ENCODE results near the gene TFF3.

TFF3 gene

GRCh38 chr21:42317826-42318746 is 2.9 kb upstream of the TFF3 start:
- Mint-ChIP-seq H3K27ac (no peak overlapping the region), H3K9me3 (no peaks in the 10 kb centered on the region), H3K4me3 (no peak overlapping the region)

DNA sequence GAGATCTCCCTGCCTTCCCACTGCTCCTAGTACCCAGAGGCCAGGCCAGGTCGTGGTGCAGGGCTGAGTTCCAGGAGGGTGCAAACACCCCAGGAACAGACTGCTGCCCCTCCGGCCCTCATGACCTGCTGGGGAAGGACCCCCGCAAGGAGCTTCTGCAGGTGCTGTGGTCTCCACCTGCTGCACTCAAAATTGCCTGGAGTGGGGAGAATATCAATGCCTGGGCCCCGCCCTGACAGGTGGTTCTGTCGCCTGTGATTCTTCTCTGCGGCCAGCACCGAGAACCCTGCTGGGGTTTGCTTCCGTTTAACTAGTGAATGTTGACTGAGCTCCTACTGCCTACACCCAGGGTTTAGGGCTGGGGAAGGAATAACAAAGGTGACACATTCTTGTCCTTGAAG is 2.1 kb upstream of the TFF3 start:
- Mint-ChIP-seq H3K9me3 (no peaks in the 10 kb centered on the region), H3K36me3 (no peaks in the 10 kb centered on the region), H3K27ac (no peak overlapping the region), H3K4me1 (peaks cover 12% of the 10 kb centered on the region), H3K4me3 (no peak overlapping the region)
- ATAC-seq = no peak
- DNase-seq (ENCODE audit: low spot score in 2 of 2) = no peak

More at GRCh38 chr21:42317826-42318746, 2.9 kb upstream of the TFF3 start:
- H3K4me1 Mint-ChIP-seq = peaks cover 12% of the 10 kb centered on the region
- H3K36me3 Mint-ChIP-seq = no peaks in the 10 kb centered on the region
- ATAC-seq = no peak
- DNase-seq (ENCODE audit: low spot score in 2 of 2) = no peak

- H3K9me3 Mint-ChIP-seq = no peaks in the 10 kb centered on the region
- ATAC-seq = no peak
- no peak overlapping the region for H3K4me3 Mint-ChIP-seq
- H3K4me1 Mint-ChIP-seq = peaks cover 12% of the 10 kb centered on the region
- no peaks in the 10 kb centered on the region for H3K36me3 Mint-ChIP-seq
- DNase-seq (ENCODE audit: low spot score in 2 of 2) = no peak
- no peak overlapping the region for H3K27ac Mint-ChIP-seq
These were observed 1.7 kb upstream of the TFF3 start for GRCh38 chr21:42316891-42317290.

- H3K4me1 Mint-ChIP-seq = peaks cover 7% of the 10 kb centered on the region
- ATAC-seq (no peak), DNase-seq (ENCODE audit: low spot score in 2 of 2) (no peak)
- no peak overlapping the region for H3K4me3 Mint-ChIP-seq
- no peaks in the 10 kb centered on the region for H3K36me3 Mint-ChIP-seq
- H3K9me3 Mint-ChIP-seq = no peaks in the 10 kb centered on the region
- no peak overlapping the region for H3K27ac Mint-ChIP-seq
These were observed 453 bp downstream of the TFF3 start for GRCh38 chr21:42314616-42315295.

DNA sequence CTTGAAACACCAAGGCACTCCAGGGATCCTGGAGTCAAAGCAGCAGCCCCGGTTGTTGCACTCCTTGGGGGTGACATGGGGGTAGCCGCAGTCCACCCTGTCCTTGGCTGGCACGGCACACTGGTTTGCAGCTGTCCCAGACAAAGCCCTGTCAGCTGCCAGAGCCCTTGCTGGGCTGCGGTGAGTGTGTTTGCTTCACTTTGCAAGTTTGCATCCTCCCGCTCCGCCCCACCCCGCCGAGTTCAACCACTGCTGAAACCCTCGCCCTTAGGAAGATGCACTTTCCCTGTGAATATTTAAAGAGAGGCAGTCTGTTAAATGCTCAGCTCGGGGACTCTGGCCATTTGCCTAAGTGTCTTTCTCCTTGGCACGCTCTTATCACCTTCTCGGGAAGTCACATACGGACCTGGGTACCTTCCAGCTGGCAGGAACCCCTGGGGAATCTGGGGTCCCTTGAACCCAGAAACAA is 1.7 kb downstream of the TFF3 start:
- DNase-seq (ENCODE audit: low spot score in 2 of 2) = no peak
- Mint-ChIP-seq H3K36me3 (no peaks in the 10 kb centered on the region), H3K4me3 (no peak overlapping the region), H3K9me3 (no peaks in the 10 kb centered on the region), H3K4me1 (no peaks in the 10 kb centered on the region), H3K27ac (no peak overlapping the region)
- ATAC-seq = peak; percentile 8

GRCh38 chr21:42312626-42313104 is 2.5 kb downstream of the TFF3 start:
- Mint-ChIP-seq H3K4me1 (no peaks in the 10 kb centered on the region), H3K27ac (no peak overlapping the region), H3K36me3 (no peaks in the 10 kb centered on the region), H3K4me3 (no peak overlapping the region), H3K9me3 (no peaks in the 10 kb centered on the region)
- DNase-seq (ENCODE audit: low spot score in 2 of 2) = no peak
- ATAC-seq = no peak

GRCh38 chr21:42311816-42312625 is 3.2 kb downstream of the TFF3 start:
- ATAC-seq = no peak
- Mint-ChIP-seq H3K36me3 (no peaks in the 10 kb centered on the region), H3K27ac (no peak overlapping the region), H3K9me3 (no peaks in the 10 kb centered on the region), H3K4me3 (no peak overlapping the region), H3K4me1 (no peaks in the 10 kb centered on the region)
- DNase-seq (ENCODE audit: low spot score in 2 of 2) = peak in 1 of 2 donors; percentile 47

GRCh38 chr21:42311160-42311559 is 4.0 kb downstream of the TFF3 start:
- no peak for DNase-seq (ENCODE audit: low spot score in 2 of 2)
- no peak overlapping the region for H3K27ac Mint-ChIP-seq
- H3K4me1 Mint-ChIP-seq = no peaks in the 10 kb centered on the region
- H3K9me3 Mint-ChIP-seq = no peaks in the 10 kb centered on the region
- no peaks in the 10 kb centered on the region for H3K36me3 Mint-ChIP-seq
- H3K4me3 Mint-ChIP-seq = no peak overlapping the region
- no peak for ATAC-seq

DNA sequence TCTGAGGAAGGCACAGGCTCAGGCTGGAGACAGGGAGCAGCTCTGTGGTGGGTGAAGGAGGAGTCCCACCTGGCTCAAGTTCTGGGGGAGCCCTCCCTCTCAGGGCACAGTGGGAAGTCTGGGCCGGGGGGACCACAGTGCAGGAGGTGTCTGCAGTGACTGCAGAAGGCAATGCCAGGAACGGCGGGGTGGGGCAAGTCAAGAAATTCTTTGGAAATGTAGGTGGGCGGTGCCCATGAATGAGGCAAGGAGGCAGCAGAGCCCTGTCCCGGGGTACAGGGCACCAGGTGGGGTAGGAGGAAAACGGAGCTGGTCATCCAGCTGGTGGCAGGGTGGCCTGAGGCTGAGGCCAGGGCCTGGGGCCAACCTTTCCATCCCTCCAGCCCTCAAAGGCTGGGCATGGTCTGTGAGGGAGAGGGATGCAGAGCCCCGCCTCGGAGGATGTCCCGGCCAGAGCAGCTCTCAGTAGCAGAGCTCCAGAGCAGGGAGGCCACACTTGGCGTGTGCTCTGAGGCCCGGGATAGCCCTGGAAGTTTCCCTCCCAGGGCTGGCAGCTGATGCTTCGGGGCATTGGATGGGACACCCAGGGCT is 4.7 kb downstream of the TFF3 start:
- no peak for ATAC-seq
- Mint-ChIP-seq H3K9me3 (no peaks in the 10 kb centered on the region), H3K27ac (no peak overlapping the region), H3K36me3 (no peaks in the 10 kb centered on the region), H3K4me3 (no peak overlapping the region), H3K4me1 (no peaks in the 10 kb centered on the region)
- DNase-seq (ENCODE audit: low spot score in 2 of 2) = no peak

DNA sequence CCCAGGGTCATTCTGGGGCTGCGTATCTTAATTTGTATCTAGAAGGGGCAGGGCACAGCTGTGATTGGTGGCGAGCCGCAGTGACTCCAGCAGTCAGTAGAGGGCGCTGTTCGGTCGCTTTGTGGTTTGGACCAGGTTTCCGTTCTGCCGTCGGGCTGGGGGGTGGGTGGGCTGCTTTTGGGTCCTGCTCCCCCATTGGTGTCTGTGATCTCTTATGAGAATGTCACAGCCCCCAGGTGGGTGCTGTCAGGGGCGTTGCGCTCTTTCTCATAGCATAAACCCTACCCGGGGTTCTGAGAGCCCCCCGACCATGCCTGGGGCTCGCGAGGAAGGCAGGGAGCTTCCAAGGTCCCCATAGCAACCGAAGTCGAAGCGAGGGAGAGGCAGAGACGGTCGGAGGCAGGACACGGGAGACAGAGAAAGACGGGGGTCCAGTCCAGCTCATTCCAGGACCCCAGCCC is 5.4 kb downstream of the TFF3 start:
- no peaks in the 10 kb centered on the region for H3K4me1 Mint-ChIP-seq
- no peak overlapping the region for H3K4me3 Mint-ChIP-seq
- H3K27ac Mint-ChIP-seq = no peak overlapping the region

GRCh38 chr21:42308914-42309752 is 6.1 kb downstream of the TFF3 start:
- Mint-ChIP-seq H3K27ac (no peak overlapping the region), H3K4me1 (no peaks in the 10 kb centered on the region)
- ATAC-seq = no peak

More for the DNA sequence above, 5.4 kb downstream of the TFF3 start:
- Mint-ChIP-seq H3K9me3 (no peaks in the 10 kb centered on the region), H3K36me3 (no peaks in the 10 kb centered on the region)
- ATAC-seq (peak; percentile 74), DNase-seq (ENCODE audit: low spot score in 2 of 2) (peak; percentile 66 to 88)

DNA sequence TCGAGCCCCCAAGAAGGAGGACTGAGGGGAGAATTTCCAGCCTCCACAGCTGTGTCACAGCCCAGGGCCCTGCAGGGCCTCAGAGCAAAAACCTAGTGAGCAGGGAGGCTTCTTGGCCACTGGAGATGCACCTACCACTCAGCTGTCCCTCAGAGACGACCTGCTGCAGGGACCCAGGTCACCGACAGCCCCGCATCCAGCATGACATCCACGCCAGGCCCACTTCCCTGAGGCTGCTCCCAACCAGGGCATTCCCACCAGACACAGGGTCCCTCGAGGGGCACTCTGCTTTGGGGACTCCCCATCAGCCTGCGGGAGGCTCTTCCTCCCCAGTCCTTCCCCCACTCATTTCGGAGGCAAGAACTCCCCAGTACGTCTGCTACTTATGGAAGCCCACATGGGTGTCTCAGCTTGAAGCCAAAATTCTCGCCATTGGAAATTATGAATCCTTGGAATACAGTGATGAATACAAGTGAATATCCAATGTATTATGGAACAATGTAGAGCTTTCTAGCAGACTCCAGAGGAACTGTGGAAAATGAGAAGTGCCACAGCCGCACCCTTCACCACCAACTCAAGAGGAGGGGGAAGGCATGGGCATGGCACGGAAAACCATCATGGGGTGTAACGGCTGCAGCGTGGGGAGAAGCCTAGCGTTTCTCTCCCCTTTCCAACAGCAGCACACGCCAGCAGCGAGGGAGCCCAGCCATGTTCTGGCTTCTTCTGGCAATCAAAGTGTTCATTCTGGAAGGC is 6.9 kb downstream of the TFF3 start:
- Mint-ChIP-seq H3K27ac (no peak overlapping the region), H3K36me3 (no peaks in the 10 kb centered on the region), H3K4me3 (no peak overlapping the region), H3K4me1 (no peaks in the 10 kb centered on the region), H3K9me3 (no peaks in the 10 kb centered on the region)
- no peak for ATAC-seq
- DNase-seq (ENCODE audit: low spot score in 2 of 2) = no peak

More at GRCh38 chr21:42308914-42309752, 6.1 kb downstream of the TFF3 start:
- H3K4me3 Mint-ChIP-seq = no peak overlapping the region
- DNase-seq (ENCODE audit: low spot score in 2 of 2) = no peak
- H3K36me3 Mint-ChIP-seq = no peaks in the 10 kb centered on the region
- H3K9me3 Mint-ChIP-seq = no peaks in the 10 kb centered on the region

DNA sequence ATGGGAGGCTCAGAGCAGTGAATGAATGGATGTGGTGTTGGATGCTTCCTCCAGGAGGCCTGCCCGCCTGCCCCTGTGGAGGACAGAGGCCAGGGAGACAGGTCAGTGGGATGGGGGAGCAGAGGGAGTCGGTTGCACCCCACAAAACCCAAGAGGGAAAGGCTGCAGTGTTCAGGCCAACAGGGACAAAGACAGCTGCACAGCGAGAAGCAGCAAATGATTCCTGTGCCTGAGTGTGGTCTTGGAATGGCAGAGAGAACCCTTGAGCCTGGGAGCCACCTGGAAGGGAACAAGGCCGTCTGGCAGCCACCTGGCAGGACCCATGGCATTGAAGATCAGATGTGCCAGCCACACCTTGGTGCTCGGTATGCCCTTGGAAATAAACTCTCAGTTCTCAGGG is 8.1 kb downstream of the TFF3 start:
- Mint-ChIP-seq H3K27ac (no peak overlapping the region), H3K36me3 (no peaks in the 10 kb centered on the region), H3K4me3 (no peak overlapping the region), H3K9me3 (no peaks in the 10 kb centered on the region), H3K4me1 (no peaks in the 10 kb centered on the region)
- ATAC-seq (no peak), DNase-seq (ENCODE audit: low spot score in 2 of 2) (no peak)

Data from stimulated activated effector memory CD8-positive, alpha-beta T cell treated with anti-CD3 and anti-CD28 coated beads, Interleukin-12 subunit alpha, Interleukin-12 subunit beta, amount 100 ng/mL, for 72 hours (primary cell).